Adrenal gland (tissue), 5 donors: ENCODE measurements around the gene RTRAF.

Experiments
- CTCF ChIP-seq, 6 experiments: fragments of 450-650 bp in 4 of 6; fragments of 200-600 bp in 2 of 6; sonication (generic) in 1 of 6; IDR thresholded peaks; 1 replicate in 5 of 6; 2 replicates in 1 of 6; pipeline versions ENCODE4 v1.5.1 to v1.8.0; 2016 to 2021; ENCODE audit warnings: antibody characterized with exemption in 6 of 6, mild to moderate bottlenecking in 2 of 6, moderate library complexity in 1 of 6
- POLR2A ChIP-seq, 2 donors: fragments of 450-650 bp; IDR thresholded peaks; one replicate each; pipeline ENCODE4 v1.6.1; 2017; ENCODE audit warnings: antibody characterized with exemption in 2 of 2, mild to moderate bottlenecking in 2 of 2, moderate library complexity in 1 of 2
- donor health status: DM: no; HTN: no; CAD: no.

- no peak for TF ChIP-seq CTCF (IDR thresholded peaks at IDR 0.05)
- no peak for TF ChIP-seq POLR2A (IDR thresholded peaks at IDR 0.05)
These were observed 63.1 kb downstream of the RTRAF start for GRCh38 chr14:52052288-52052943.
